ENCODE measurements around the gene UBR4.

The UBR4 gene

DNA sequence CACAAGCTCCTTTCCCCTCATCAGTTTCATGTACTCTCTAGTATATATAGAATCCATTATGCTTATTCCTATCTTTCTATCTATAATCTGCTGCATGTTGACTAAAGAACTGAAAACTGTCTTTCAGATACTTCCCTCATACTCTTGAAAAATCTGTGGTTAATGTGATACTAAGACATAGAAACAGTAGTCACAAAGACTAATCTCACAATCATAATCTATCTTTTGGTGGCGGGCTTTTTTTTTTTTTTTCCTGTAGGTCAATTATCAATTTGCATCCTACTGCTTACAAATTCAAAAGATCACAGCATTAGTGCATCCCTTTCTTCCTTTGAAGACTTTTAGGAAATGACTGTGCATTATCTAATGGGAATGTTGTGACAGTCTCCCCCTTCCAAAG, 4.7 kb downstream of the UBR4 start:
- Histone ChIP-seq H2BK15ac (ENCODE audit: low read length) (no peak overlapping the region), H3K4me1 (ENCODE audit: control insufficient read depth in 2 of 2, insufficient read depth in 1 of 2, low read depth in 1 of 2, low read length in 2 of 2) (peaks cover 3% of the 10 kb centered on the region in 2 donors), H3K4me2 (ENCODE audit: insufficient read depth, low read length, poor library complexity, severe bottlenecking) (no peak overlapping the region), H3K36me3 (replicated peaks in 1 of 2; ENCODE audit: control insufficient read depth in 2 of 2, insufficient read depth in 2 of 2, low read length in 2 of 2) (peaks cover 0 to 25% of the 10 kb centered on the region in 2 donors), H3K27me3 (ENCODE audit: control insufficient read depth in 3 of 3, insufficient read depth in 3 of 3, low read depth in 1 of 3, low read length in 3 of 3) (no peaks in the 10 kb centered on the region), H3K4ac (ENCODE audit: low read length) (no peak overlapping the region), H3K27ac (replicated peaks; ENCODE audit: low read length) (no peak overlapping the region), H4K8ac (ENCODE audit: low read depth, low read length) (no peak overlapping the region), H2AK5ac (ENCODE audit: low read depth, low read length) (no peak overlapping the region), H2BK5ac (ENCODE audit: low read length) (no peak overlapping the region), H2AFZ (ENCODE audit: low read length) (no peak overlapping the region), H3K23ac (ENCODE audit: low read depth, low read length, poor library complexity) (no peak overlapping the region), H3K9ac (ENCODE audit: low read depth, low read length, poor library complexity) (no peak overlapping the region), H3K14ac (ENCODE audit: low read length) (no peak overlapping the region), H3K9me3 (replicated peaks in 1 of 2; ENCODE audit: control insufficient read depth in 2 of 2, insufficient read depth in 1 of 2, low read depth in 1 of 2, low read length in 2 of 2) (no peaks in the 10 kb centered on the region), H2BK120ac (ENCODE audit: low read depth, low read length) (no peak overlapping the region), H3K4me3 (ENCODE audit: low read length in 2 of 2) (no peak overlapping the region), H3K79me1 (ENCODE audit: low read depth, low read length) (peaks cover 3% of the 10 kb centered on the region), H2BK12ac (ENCODE audit: low read length) (no peak overlapping the region), H3K18ac (ENCODE audit: low read length) (no peak overlapping the region), H4K91ac (ENCODE audit: low read depth, low read length, poor library complexity) (no peak overlapping the region)
- DNase-seq (ENCODE audit: low spot score): no peak
- WGBS, 2 donors (ENCODE audit: extremely low coverage in 2 of 2, insufficient read length in 2 of 2, insufficient replicate concordance in 1 of 2): no CpG with 5 or more reads among the region's 1 CpG

GRCh38 chr1:19204446-19205266, 5.4 kb downstream of the UBR4 start:
- H3K27ac ChIP-seq (replicated peaks; ENCODE audit: low read length): no peak overlapping the region
- no peak overlapping the region for H2AFZ ChIP-seq (ENCODE audit: low read length)
- no peak overlapping the region for H3K23ac ChIP-seq (ENCODE audit: low read depth, low read length, poor library complexity)
- H3K18ac ChIP-seq (ENCODE audit: low read length): no peak overlapping the region
- H2BK15ac ChIP-seq (ENCODE audit: low read length): no peak overlapping the region
- H3K4ac ChIP-seq (ENCODE audit: low read length): no peak overlapping the region
- H3K9ac ChIP-seq (ENCODE audit: low read depth, low read length, poor library complexity): no peak overlapping the region
- no peak overlapping the region for H4K8ac ChIP-seq (ENCODE audit: low read depth, low read length)
- H3K4me3 ChIP-seq (ENCODE audit: low read length in 2 of 2): no peak overlapping the region
- no peak overlapping the region for H2BK12ac ChIP-seq (ENCODE audit: low read length)
- peaks cover 2 to 32% of the 10 kb centered on the region in 2 donors for H3K36me3 ChIP-seq (replicated peaks in 1 of 2; ENCODE audit: control insufficient read depth in 2 of 2, insufficient read depth in 2 of 2, low read length in 2 of 2)
- H3K9me3 ChIP-seq (replicated peaks in 1 of 2; ENCODE audit: control insufficient read depth in 2 of 2, insufficient read depth in 1 of 2, low read depth in 1 of 2, low read length in 2 of 2): no peaks in the 10 kb centered on the region
- no peak overlapping the region for H2AK5ac ChIP-seq (ENCODE audit: low read depth, low read length)
- peaks cover 3% of the 10 kb centered on the region for H3K79me1 ChIP-seq (ENCODE audit: low read depth, low read length)
- no peak overlapping the region for H4K91ac ChIP-seq (ENCODE audit: low read depth, low read length, poor library complexity)
- H2BK120ac ChIP-seq (ENCODE audit: low read depth, low read length): no peak overlapping the region
- no peak overlapping the region for H3K14ac ChIP-seq (ENCODE audit: low read length)
- WGBS, 2 donors (ENCODE audit: extremely low coverage in 2 of 2, insufficient read length in 2 of 2, insufficient replicate concordance in 1 of 2): no CpG with 5 or more reads among the region's 6 CpGs
- no peak overlapping the region for H2BK5ac ChIP-seq (ENCODE audit: low read length)
- H3K4me2 ChIP-seq (ENCODE audit: insufficient read depth, low read length, poor library complexity, severe bottlenecking): no peak overlapping the region
- no peaks in the 10 kb centered on the region for H3K27me3 ChIP-seq (ENCODE audit: control insufficient read depth in 3 of 3, insufficient read depth in 3 of 3, low read depth in 1 of 3, low read length in 3 of 3)
- peaks cover 3% of the 10 kb centered on the region in 2 donors for H3K4me1 ChIP-seq (ENCODE audit: control insufficient read depth in 2 of 2, insufficient read depth in 1 of 2, low read depth in 1 of 2, low read length in 2 of 2)
- no peak for DNase-seq (ENCODE audit: low spot score)

DNA sequence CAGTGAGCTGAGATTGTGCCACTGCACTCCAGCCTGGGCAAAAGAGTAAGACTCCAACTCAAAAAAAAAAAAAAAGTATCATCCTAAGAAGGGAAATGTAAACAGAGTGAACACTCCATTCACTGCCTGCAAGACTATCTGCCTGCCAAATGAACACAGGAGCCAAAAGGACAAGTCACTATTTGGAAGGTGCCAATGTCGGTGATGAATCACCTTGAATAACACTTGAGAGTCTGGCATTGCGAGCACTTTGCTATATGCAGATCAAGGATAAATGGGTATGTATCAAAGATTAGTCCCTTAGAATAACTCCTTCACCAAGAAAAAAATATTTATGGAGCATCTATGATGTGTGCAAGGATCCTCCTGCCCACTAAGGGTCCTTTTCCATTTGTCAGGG, 6.6 kb downstream of the UBR4 start:
- H3K27ac ChIP-seq (replicated peaks; ENCODE audit: low read length): no peak overlapping the region

DNA sequence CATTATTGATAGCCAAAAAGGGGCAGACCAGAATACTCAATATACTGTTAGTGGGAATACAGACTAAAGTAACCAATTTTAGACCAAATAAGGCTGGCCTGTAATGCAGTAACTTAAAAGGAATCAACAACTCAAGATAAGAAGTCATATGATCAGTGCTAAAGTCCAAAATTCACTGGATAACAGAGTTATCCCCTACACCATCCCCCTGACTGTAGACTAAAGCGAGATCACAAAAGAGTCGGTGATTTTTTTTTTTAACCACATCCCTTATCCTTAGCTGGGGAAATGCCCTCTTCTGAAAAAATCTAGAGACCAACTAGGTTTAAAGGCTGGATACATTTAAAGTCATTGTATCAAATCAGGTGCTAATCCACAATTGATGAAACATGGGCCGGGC, 7.7 kb downstream of the UBR4 start:
- Histone ChIP-seq H3K4ac (ENCODE audit: low read length) (no peak overlapping the region), H3K79me1 (ENCODE audit: low read depth, low read length) (no peaks in the 10 kb centered on the region), H3K18ac (ENCODE audit: low read length) (no peak overlapping the region), H3K4me2 (ENCODE audit: insufficient read depth, low read length, poor library complexity, severe bottlenecking) (no peak overlapping the region), H4K91ac (ENCODE audit: low read depth, low read length, poor library complexity) (no peak overlapping the region), H3K23ac (ENCODE audit: low read depth, low read length, poor library complexity) (no peak overlapping the region), H3K36me3 (replicated peaks in 1 of 2; ENCODE audit: control insufficient read depth in 2 of 2, insufficient read depth in 2 of 2, low read length in 2 of 2) (peaks cover 17 to 55% of the 10 kb centered on the region in 2 donors), H2BK5ac (ENCODE audit: low read length) (no peak overlapping the region), H2BK15ac (ENCODE audit: low read length) (no peak overlapping the region), H2BK12ac (ENCODE audit: low read length) (no peak overlapping the region), H3K9me3 (replicated peaks in 1 of 2; ENCODE audit: control insufficient read depth in 2 of 2, insufficient read depth in 1 of 2, low read depth in 1 of 2, low read length in 2 of 2) (no peaks in the 10 kb centered on the region), H3K27ac (replicated peaks; ENCODE audit: low read length) (no peak overlapping the region), H2AFZ (ENCODE audit: low read length) (no peak overlapping the region), H3K9ac (ENCODE audit: low read depth, low read length, poor library complexity) (no peak overlapping the region), H4K8ac (ENCODE audit: low read depth, low read length) (no peak overlapping the region), H2AK5ac (ENCODE audit: low read depth, low read length) (no peak overlapping the region), H3K27me3 (ENCODE audit: control insufficient read depth in 3 of 3, insufficient read depth in 3 of 3, low read depth in 1 of 3, low read length in 3 of 3) (no peaks in the 10 kb centered on the region), H2BK120ac (ENCODE audit: low read depth, low read length) (no peak overlapping the region), H3K14ac (ENCODE audit: low read length) (no peak overlapping the region), H3K4me1 (ENCODE audit: control insufficient read depth in 2 of 2, insufficient read depth in 1 of 2, low read depth in 1 of 2, low read length in 2 of 2) (peaks cover 0 to 2% of the 10 kb centered on the region in 2 donors), H3K4me3 (ENCODE audit: low read length in 2 of 2) (no peak overlapping the region)
- WGBS, 2 donors (ENCODE audit: extremely low coverage in 2 of 2, insufficient read length in 2 of 2, insufficient replicate concordance in 1 of 2): no CpG with 5 or more reads among the region's 3 CpGs
- DNase-seq (ENCODE audit: low spot score): no peak

More for the DNA sequence above, 6.6 kb downstream of the UBR4 start:
- Histone ChIP-seq H2BK15ac (ENCODE audit: low read length) (no peak overlapping the region), H3K23ac (ENCODE audit: low read depth, low read length, poor library complexity) (no peak overlapping the region), H3K27me3 (ENCODE audit: control insufficient read depth in 3 of 3, insufficient read depth in 3 of 3, low read depth in 1 of 3, low read length in 3 of 3) (no peaks in the 10 kb centered on the region), H3K79me1 (ENCODE audit: low read depth, low read length) (no peaks in the 10 kb centered on the region), H3K9me3 (replicated peaks in 1 of 2; ENCODE audit: control insufficient read depth in 2 of 2, insufficient read depth in 1 of 2, low read depth in 1 of 2, low read length in 2 of 2) (no peaks in the 10 kb centered on the region), H3K4me3 (ENCODE audit: low read length in 2 of 2) (no peak overlapping the region), H2BK12ac (ENCODE audit: low read length) (no peak overlapping the region), H3K4me1 (ENCODE audit: control insufficient read depth in 2 of 2, insufficient read depth in 1 of 2, low read depth in 1 of 2, low read length in 2 of 2) (peaks cover 0 to 2% of the 10 kb centered on the region in 2 donors), H3K4me2 (ENCODE audit: insufficient read depth, low read length, poor library complexity, severe bottlenecking) (no peak overlapping the region), H2BK5ac (ENCODE audit: low read length) (no peak overlapping the region), H3K36me3 (replicated peaks in 1 of 2; ENCODE audit: control insufficient read depth in 2 of 2, insufficient read depth in 2 of 2, low read length in 2 of 2) (peaks cover 10 to 45% of the 10 kb centered on the region in 2 donors), H4K91ac (ENCODE audit: low read depth, low read length, poor library complexity) (no peak overlapping the region), H4K8ac (ENCODE audit: low read depth, low read length) (no peak overlapping the region), H3K9ac (ENCODE audit: low read depth, low read length, poor library complexity) (no peak overlapping the region), H2AK5ac (ENCODE audit: low read depth, low read length) (no peak overlapping the region), H3K4ac (ENCODE audit: low read length) (no peak overlapping the region), H3K14ac (ENCODE audit: low read length) (no peak overlapping the region), H2BK120ac (ENCODE audit: low read depth, low read length) (no peak overlapping the region), H3K18ac (ENCODE audit: low read length) (no peak overlapping the region), H2AFZ (ENCODE audit: low read length) (no peak overlapping the region)
- no peak for DNase-seq (ENCODE audit: low spot score)
- no CpG with 5 or more reads among the region's 2 CpGs for WGBS, 2 donors (ENCODE audit: extremely low coverage in 2 of 2, insufficient read length in 2 of 2, insufficient replicate concordance in 1 of 2)

All from neuronal stem cell (in vitro differentiated cells).